ENCODE measurements around the gene CDH13. TPM values are rescaled to one million over a fixed set of nuclear protein-coding genes. Genes with fewer than 3 reads are reported as not detected.

CDH13 gene
- total and polyA plus RNA-seq, 2 donors (not counting 3 experiments of a cell fraction or from before 2014, with no cell fraction given): 96.6 to 124 TPM

DNA sequence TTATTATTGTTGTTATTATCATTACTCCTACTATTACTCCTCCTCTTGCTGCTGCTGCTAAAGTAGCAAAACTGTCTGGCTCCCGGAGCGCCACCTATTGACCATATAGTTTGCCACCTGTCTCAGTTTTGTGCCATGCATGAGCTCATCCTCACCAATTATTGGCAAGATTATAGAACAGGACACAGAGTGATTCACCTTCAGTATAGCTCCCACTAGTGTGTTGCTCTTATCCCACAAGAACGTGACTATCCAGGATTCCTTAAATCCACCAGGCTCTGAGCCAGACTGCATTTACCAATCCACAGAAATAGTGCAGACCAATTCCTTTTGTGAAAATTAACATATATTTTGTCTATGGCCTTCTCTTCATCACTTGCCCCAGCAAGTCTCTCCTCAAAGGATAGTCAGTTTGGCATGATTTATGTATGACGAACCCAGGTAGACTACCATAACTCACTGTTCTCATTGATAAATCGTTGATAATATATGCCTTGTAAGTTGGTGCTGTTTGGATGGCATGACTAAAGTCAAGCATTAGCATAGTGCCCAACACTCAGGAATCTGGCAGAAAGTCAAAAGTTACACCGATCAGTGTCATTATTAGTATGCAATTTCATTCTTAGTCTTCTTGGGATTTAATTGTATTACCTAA is 775.5 kb downstream of the CDH13 start:
- Histone ChIP-seq H3K4me2 (ENCODE audit: insufficient read depth, low read length) (no peak overlapping the region), H3K79me2 (ENCODE audit: control insufficient read depth, insufficient read depth, low read length) (no peaks in the 10 kb centered on the region), H3K9me1 (replicated peaks; ENCODE audit: control insufficient read depth, extremely low read depth, insufficient read depth, low read length) (no peaks in the 10 kb centered on the region), H3K36me3 (ENCODE audit: control insufficient read depth in 2 of 2, extremely low read depth in 1 of 2, insufficient read depth in 2 of 2, low read length in 2 of 2) (no peaks in the 10 kb centered on the region), H3K9ac (replicated peaks; ENCODE audit: extremely low read depth, insufficient read depth, low read length) (no peak overlapping the region), H3K4me1 (ENCODE audit: control insufficient read depth, extremely low read depth, insufficient read depth, low read length) (peaks cover 13% of the 10 kb centered on the region), H3K9me3 (replicated peaks; ENCODE audit: control insufficient read depth, insufficient read depth, low read length) (no peaks in the 10 kb centered on the region), H3K27me3 (ENCODE audit: control insufficient read depth in 2 of 2, insufficient read depth in 2 of 2, low read length in 2 of 2) (no peaks in the 10 kb centered on the region), H3K4me3 (replicated peaks in 1 of 3; ENCODE audit: insufficient read depth in 1 of 3, low read depth in 1 of 3, low read length in 3 of 3) (no peak overlapping the region), H2AFZ (ENCODE audit: low read depth, low read length) (no peak overlapping the region), H3K27ac (ENCODE audit: insufficient read depth, low read depth, low read length) (no peak overlapping the region), H4K20me1 (replicated peaks; ENCODE audit: control insufficient read depth, extremely low read depth, insufficient read depth, low read length) (no peaks in the 10 kb centered on the region)
- ChIA-PET CTCF (no interaction called here), POLR2A (no interaction called here)
- no peak for TF ChIP-seq MYC (IDR thresholded peaks at IDR 0.05; ENCODE audit: low read depth, low read length)
- TF ChIP-seq POLR2AphosphoS5 (IDR thresholded peaks at IDR 0.05; ENCODE audit: insufficient read depth, low read depth, low read length): no peak
- no peak for TF ChIP-seq CTCF (IDR thresholded peaks at IDR 0.05; ENCODE audit: extremely low read depth in 1 of 2, insufficient read depth in 1 of 2, low read depth in 1 of 2, low read length in 2 of 2)
- TF ChIP-seq POLR2A (IDR thresholded peaks at IDR 0.05; ENCODE audit: low read depth, low read length): no peak
- TF ChIP-seq JUN (IDR thresholded peaks at IDR 0.05; ENCODE audit: borderline replicate concordance, insufficient read depth, insufficient read length, low read depth): no peak
- TF ChIP-seq FOS (IDR thresholded peaks at IDR 0.05; ENCODE audit: borderline replicate concordance, insufficient read depth, low read length): no peak
- no peak for TF ChIP-seq MAX (IDR thresholded peaks at IDR 0.05; ENCODE audit: insufficient read depth, insufficient read length)
- TF ChIP-seq GATA2 (IDR thresholded peaks at IDR 0.05; ENCODE audit: insufficient read depth, insufficient read length, low read depth, low read length): no peak
- no peak for TF ChIP-seq EZH2 (IDR thresholded peaks at IDR 0.05; ENCODE audit: borderline replicate concordance, low read depth, low read length, severe bottlenecking)
- no TSS peak for BruUV-seq (replicated peaks)
- intact Hi-C loops (cut with micrococcal nuclease) (no loop called here), dilution Hi-C loops (cut with MboI; ENCODE audit: extremely low pct_ligation_motif_present, low sequenced_read_pairs) (no loop called here)
- FAIRE-seq (no peak), DNase-seq (ENCODE audit: low read depth, low spot score) (no peak)

All from endothelial cell of umbilical vein (primary cell).